GM12878 (cell line): ENCODE results near the gene MSI2. TPM values are rescaled to one million over a fixed set of nuclear protein-coding genes. Genes with fewer than 3 reads are reported as not detected.

ENCODE experiments used
- BCLAF1 ChIP-seq: fragments of 450-650 bp; IDR thresholded peaks from 2 replicates; pipeline ENCODE4 v1.6.1; 2017; ENCODE audit warnings: antibody characterized with exemption, mild to moderate bottlenecking, moderate library complexity
- BMI1 ChIP-seq: fragments of 450-650 bp; IDR thresholded peaks from 2 replicates; pipeline ENCODE4 v1.6.1; 2016; ENCODE audit warnings: mild to moderate bottlenecking, moderate library complexity, borderline replicate concordance
- CEBPB ChIP-seq, 2 experiments: fragments of 150-350 bp in 1 of 2; IDR thresholded peaks; 2 replicates each; pipeline ENCODE4 v1.6.1; 2012 to 2014; ENCODE audit warnings: low read depth in 2 of 2, low read length in 2 of 2, borderline replicate concordance in 1 of 2, inconsistent platforms in 1 of 2
- E2F8 ChIP-seq: fragments of 450-650 bp; IDR thresholded peaks from 2 replicates; pipeline ENCODE4 v1.6.1; 2018; ENCODE audit warnings: mild to moderate bottlenecking, low read depth, moderate library complexity; ENCODE audit not compliant: partially characterized antibody
- EGR1 ChIP-seq, 2 experiments: IDR thresholded peaks; 1 replicate in 1 of 2; 2 replicates in 1 of 2; pipeline ENCODE4 v1.6.1; 2011 to 2012; ENCODE audit warnings: low read depth in 2 of 2, low read length in 2 of 2, borderline replicate concordance in 1 of 2, mild to moderate bottlenecking in 1 of 2, moderate library complexity in 1 of 2
- ESRRA ChIP-seq: IDR thresholded peaks from 2 replicates; pipeline ENCODE4 v1.6.1; 2012; ENCODE audit warnings: mild to moderate bottlenecking, low read length, improper control_type of control experiment
- FOS ChIP-seq: IDR thresholded peaks from 3 replicates; pipeline ENCODE4 v1.6.1; 2011; ENCODE audit warnings: borderline replicate concordance; ENCODE audit not compliant: insufficient read length; ENCODE audit errors: extremely low read depth
- IKZF1 ChIP-seq: fragments of 450-650 bp; conservative IDR thresholded peaks from 2 replicates; pipeline ENCODE4 v1.6.1; 2017; ENCODE audit warnings: antibody characterized with exemption, mild to moderate bottlenecking
- IRF3 ChIP-seq: fragments of 450-650 bp; IDR thresholded peaks from 2 replicates; pipeline ENCODE4 v1.6.1; 2014; ENCODE audit warnings: mild to moderate bottlenecking
- KDM1A ChIP-seq: fragments of 200-600 bp; sonication (generic); IDR thresholded peaks from 2 replicates; pipeline ENCODE4 v1.6.1; 2016; ENCODE audit warnings: borderline replicate concordance
- MEF2B ChIP-seq: fragments of 450-650 bp; IDR thresholded peaks from 2 replicates; pipeline ENCODE4 v1.6.1; 2018; ENCODE audit warnings: mild to moderate bottlenecking, moderate library complexity; ENCODE audit not compliant: partially characterized antibody, poor library complexity, severe bottlenecking
- PML ChIP-seq: IDR thresholded peaks from 2 replicates; pipeline ENCODE4 v1.6.1; 2012; ENCODE audit warnings: low read length, inconsistent platforms
- SMARCA5 ChIP-seq: fragments of 450-650 bp; IDR thresholded peaks from 2 replicates; pipeline ENCODE4 v1.6.1; 2017; ENCODE audit warnings: mild to moderate bottlenecking
- SMC3 ChIP-seq: IDR thresholded peaks from 2 replicates; pipeline ENCODE4 v1.6.1; 2011; ENCODE audit warnings: low read length, improper control_type of control experiment, borderline replicate concordance
- USF2 ChIP-seq: IDR thresholded peaks from 2 replicates; pipeline ENCODE4 v1.6.1; 2011; ENCODE audit warnings: low read depth, low read length, improper control_type of control experiment, borderline replicate concordance
- ZBTB33 ChIP-seq: fragments of 450-650 bp; IDR thresholded peaks from 2 replicates; pipeline ENCODE4 v1.6.1; 2017; ENCODE audit warnings: mild to moderate bottlenecking
- ZNF384 ChIP-seq: IDR thresholded peaks from 2 replicates; pipeline ENCODE4 v1.6.1; 2012; ENCODE audit warnings: low read depth, mild to moderate bottlenecking, low read length, improper control_type of control experiment, borderline replicate concordance
- polyA plus RNA-seq, 11 experiments: library from polyadenylated mRNA; depleted of rRNA in 4 of 11; unstranded in 6 of 11; stranded (reverse) in 5 of 11; fragments of >200 nt; fragmentation: Nextera tagmentation in 4 of 11; fragmentation: Illumina TruSeq in 1 of 11; extraction: Ambion mirVana in 4 of 11; extraction: Trizol in 1 of 11; gene quantifications; 1 replicate in 1 of 11; 2 replicates in 10 of 11; pipeline versions ENCODE4 v1.2.1 to v1.2.3, GENCODE V29; 2011 to 2016; ENCODE audit warnings: inconsistent platforms in 2 of 11, missing spikeins in 2 of 11, low read depth in 1 of 11
- total RNA-seq, 4 experiments: library from RNA; depleted of rRNA in 3 of 4; stranded (reverse); fragments of >200 nt in 3 of 4; fragmentation: Illumina TruSeq in 1 of 4; extraction: Trizol in 1 of 4; gene quantifications; 2 replicates each; pipeline versions ENCODE4 v1.2.1 to v1.2.3, GENCODE V29; 2013 to 2021

The MSI2 gene
- total and polyA plus RNA-seq, 10 of the 15 experiments (the other 5 are each of a cell fraction or from before 2014, with no cell fraction given): 6.1 to 76.1 (median 42.0) TPM

- TF ChIP-seq BCLAF1: no peak
- no peak for TF ChIP-seq CEBPB (IDR thresholded peaks at IDR 0.05; ENCODE audit: borderline replicate concordance in 1 of 2, low read depth in 2 of 2, low read length in 2 of 2)
- TF ChIP-seq BMI1: no peak
- TF ChIP-seq IKZF1: peak; percentile 69
- no peak for TF ChIP-seq PML
- TF ChIP-seq E2F8: no peak
- no peak for TF ChIP-seq FOS
- TF ChIP-seq SMARCA5: no peak
- no peak for TF ChIP-seq ZBTB33
- TF ChIP-seq IRF3: no peak
- no peak for TF ChIP-seq ZNF384
- no peak for TF ChIP-seq EGR1 (IDR thresholded peaks at IDR 0.05; ENCODE audit: borderline replicate concordance in 1 of 2, low read depth in 2 of 2, low read length in 2 of 2)
- TF ChIP-seq KDM1A: no peak
- TF ChIP-seq SMC3: no peak
- no peak for TF ChIP-seq MEF2B
- no peak for TF ChIP-seq USF2
- no peak for TF ChIP-seq ESRRA
Measured at GRCh38 chr17:57284984-57285646, 28.8 kb downstream of the MSI2 start (continued).
